Right lobe of liver (tissue), 6 donors: ENCODE data around the gene RIOK3. TPM values are rescaled to one million over a fixed set of nuclear protein-coding genes. Genes with fewer than 3 reads are reported as not detected.
"Not testable (repeated sequence)": the region's sequence is repeated elsewhere in the genome, so short reads cannot be mapped to it uniquely, and the experiment has no call there.

Experiments
- ATAC-seq, 4 donors: fragments of 200-7000 bp; cut with Tn5 transposase; one replicate each; pipeline ENCODE4 v1.9.1; 2020; ENCODE audit warnings: mild to moderate bottlenecking in 4 of 4, moderate library complexity in 4 of 4
- DNase-seq, 3 donors: peaks; one replicate each; pipeline ENCODE4 v3.0.0-alpha.2; 2020
- H3K27ac ChIP-seq, 3 donors: fragments of 200-600 bp; one replicate each; pipeline ENCODE4 v1.8.0; 2022
- H3K27me3 ChIP-seq, 2 donors: fragments of 200-600 bp; one replicate each; pipeline ENCODE4 v1.8.0; 2022
- H3K36me3 ChIP-seq, 4 donors: fragments of 200-600 bp; sonication (generic) in 1 of 4; one replicate each; pipeline versions ENCODE4 v1.5.1 to v1.8.0; 2017 to 2022; ENCODE audit warnings: control low read depth in 1 of 4
- H3K4me1 ChIP-seq, 4 donors: fragments of 200-600 bp; sonication (generic) in 1 of 4; one replicate each; pipeline versions ENCODE4 v1.5.1 to v1.8.0; 2017 to 2022; ENCODE audit warnings: control low read depth in 1 of 4
- H3K4me3 ChIP-seq, 3 donors: fragments of 200-600 bp; one replicate each; pipeline ENCODE4 v1.8.0; 2022
- H3K9me3 ChIP-seq, 4 donors: fragments of 200-600 bp; sonication (generic) in 1 of 4; one replicate each; pipeline versions ENCODE4 v1.5.1 to v1.8.0; 2017 to 2022; ENCODE audit warnings: control low read depth in 1 of 4
- POLR2A ChIP-seq: fragments of 450-650 bp; IDR thresholded peaks from one replicate; pipeline ENCODE4 v1.6.1; 2017; ENCODE audit warnings: antibody characterized with exemption, mild to moderate bottlenecking
- whole genome bisulfite sequencing: methylation state at CpG from one replicate; pipeline ENCODE4 v1.1.6; 2018; ENCODE audit warnings: low coverage, low lambda C conversion rate; ENCODE audit not compliant: insufficient coverage; ENCODE audit errors: missing lambda C conversion rate; 5-methylcytosine and 5-hydroxymethylcytosine counted together
- intact Hi-C, 2 donors: fragments of 100-400 bp; cut with DNase I; formaldehyde crosslinking; loops; one replicate each; pipeline versions ENCODE4 v1.11.2 to v1.14.1; 2022
- total RNA-seq, 6 experiments: library from RNA; depleted of rRNA in 2 of 6; stranded (reverse); fragments of >200 nt in 2 of 6; fragmentation: NEBNext Ultra II Directional in 3 of 6; extraction: Animal tissue kit (Norgen Biotek cat#: 25700) in 3 of 6; gene quantifications; one replicate each; pipeline versions ENCODE4 v1.1.0 to v1.2.4, GENCODE V29; 2016 to 2023
- TF ChIP-seq, protein P1 (sequence below), 4 donors: fragments of 200-600 bp in 3 of 4; fragments of 450-650 bp in 1 of 4; IDR thresholded peaks; one replicate each; pipeline versions ENCODE4 v1.5.1 to v1.8.0; 2016 to 2022; ENCODE audit warnings: antibody characterized with exemption in 4 of 4, mild to moderate bottlenecking in 2 of 4
- donor health status: DM: no; HTN: yes; CAD: no.
- donor health status: DM: no; HTN: no; CAD: no.
- donor health status: DM: no; HTN: no; CAD: no.
- donor health status: DM: no; HTN: yes; CAD: no.
- donor health status: DM: no; HTN: yes; CAD: no.

Gene RIOK3
- total RNA-seq, 6 experiments from 2014 or later = 41.3 to 59.5 (median 50.4) TPM

GRCh38 chr18:23485386-23485785 lies 32.3 kb downstream of the RIOK3 start:
- H3K9me3 ChIP-seq = no peaks in the 10 kb centered on the region
- peaks cover 0 to 10% (median 1%) of the 10 kb centered on the region in 4 donors for H3K4me1 ChIP-seq
- ATAC-seq = no peak
- 100% methylated on average over 5 of the region's 7 CpGs for WGBS
- peaks cover 7 to 30% (median 18%) of the 10 kb centered on the region in 4 donors for H3K36me3 ChIP-seq
- no peak for DNase-seq
- no peak overlapping the region for H3K27ac ChIP-seq
- TF ChIP-seq, protein P1, sequence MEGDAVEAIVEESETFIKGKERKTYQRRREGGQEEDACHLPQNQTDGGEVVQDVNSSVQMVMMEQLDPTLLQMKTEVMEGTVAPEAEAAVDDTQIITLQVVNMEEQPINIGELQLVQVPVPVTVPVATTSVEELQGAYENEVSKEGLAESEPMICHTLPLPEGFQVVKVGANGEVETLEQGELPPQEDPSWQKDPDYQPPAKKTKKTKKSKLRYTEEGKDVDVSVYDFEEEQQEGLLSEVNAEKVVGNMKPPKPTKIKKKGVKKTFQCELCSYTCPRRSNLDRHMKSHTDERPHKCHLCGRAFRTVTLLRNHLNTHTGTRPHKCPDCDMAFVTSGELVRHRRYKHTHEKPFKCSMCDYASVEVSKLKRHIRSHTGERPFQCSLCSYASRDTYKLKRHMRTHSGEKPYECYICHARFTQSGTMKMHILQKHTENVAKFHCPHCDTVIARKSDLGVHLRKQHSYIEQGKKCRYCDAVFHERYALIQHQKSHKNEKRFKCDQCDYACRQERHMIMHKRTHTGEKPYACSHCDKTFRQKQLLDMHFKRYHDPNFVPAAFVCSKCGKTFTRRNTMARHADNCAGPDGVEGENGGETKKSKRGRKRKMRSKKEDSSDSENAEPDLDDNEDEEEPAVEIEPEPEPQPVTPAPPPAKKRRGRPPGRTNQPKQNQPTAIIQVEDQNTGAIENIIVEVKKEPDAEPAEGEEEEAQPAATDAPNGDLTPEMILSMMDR (IDR thresholded peaks at IDR 0.05) = no peak
- no peak for TF ChIP-seq POLR2A
- no peaks in the 10 kb centered on the region for H3K27me3 ChIP-seq
- intact Hi-C loops = no loop called here
- no peak overlapping the region for H3K4me3 ChIP-seq

- intact Hi-C loops = no loop called here
- H3K4me3 ChIP-seq = peak overlapping the region in 2 of 3 donors; percentile 8 to 20
- H3K27ac ChIP-seq = peak overlapping the region; percentile 39 to 72 (median 67)
- H3K36me3 ChIP-seq = peaks cover 0 to 8% (median 3%) of the 10 kb centered on the region in 4 donors
- H3K4me1 ChIP-seq = peaks cover 0 to 10% (median 1%) of the 10 kb centered on the region in 4 donors
- TF ChIP-seq POLR2A = no peak
- TF ChIP-seq, protein P1 (IDR thresholded peaks at IDR 0.05) = no peak
- ATAC-seq (peak; percentile 81 to 87 (median 84)), DNase-seq (peak in 1 of 3 donors; percentile 36)
- no peaks in the 10 kb centered on the region for H3K9me3 ChIP-seq
- no peaks in the 10 kb centered on the region for H3K27me3 ChIP-seq
- WGBS = 24% methylated on average over 9 of the region's 14 CpGs
These were observed 34.9 kb downstream of the RIOK3 start for GRCh38 chr18:23487738-23488570.

DNA sequence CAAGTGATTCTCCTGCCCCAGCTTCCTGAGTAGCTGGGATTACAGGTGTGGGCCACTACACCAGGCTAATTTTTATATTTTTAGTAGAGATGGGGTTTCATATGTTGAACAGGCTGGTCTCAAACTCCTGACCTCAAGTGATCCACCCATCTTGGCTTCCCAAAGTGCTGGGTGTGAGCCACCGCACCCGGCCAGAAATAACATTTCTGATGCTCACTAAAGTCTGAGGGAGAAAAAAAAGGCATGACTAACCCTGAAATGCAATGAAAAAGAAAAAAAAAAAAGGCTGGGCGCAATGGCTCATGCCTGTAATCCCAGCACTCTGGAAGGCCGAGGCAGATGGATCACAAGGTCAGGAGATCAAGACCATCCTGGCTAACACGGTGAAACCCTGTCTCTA lies 36.5 kb downstream of the RIOK3 start:
- DNase-seq, H3K36me3 ChIP-seq, H3K27ac ChIP-seq, H3K27me3 ChIP-seq, H3K4me3 ChIP-seq, H3K9me3 ChIP-seq, ATAC-seq, H3K4me1 ChIP-seq, intact Hi-C loops: not testable (repeated sequence)
- 88% methylated on average over 4 of the region's 5 CpGs for WGBS

DNA sequence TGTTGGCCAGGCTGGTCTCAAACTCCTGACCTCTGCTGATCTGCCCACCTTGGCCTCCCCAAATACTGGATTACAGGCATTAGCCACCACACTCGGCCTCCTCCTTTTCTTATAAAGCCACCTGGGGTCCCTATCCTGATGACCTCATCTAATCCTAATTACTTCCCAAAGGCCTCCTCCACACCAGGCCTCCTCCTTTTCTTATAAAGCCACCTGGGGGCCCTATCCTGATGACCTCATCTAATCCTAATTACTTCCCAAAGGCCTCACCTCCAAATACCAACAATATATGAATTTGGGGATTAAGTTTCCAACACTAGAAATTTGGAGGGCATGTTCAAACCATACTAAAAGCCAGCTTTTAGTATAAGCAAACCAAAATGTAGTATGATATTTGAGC lies 40.6 kb downstream of the RIOK3 start:
- no peak for ATAC-seq
- intact Hi-C loops = no loop called here

DNA sequence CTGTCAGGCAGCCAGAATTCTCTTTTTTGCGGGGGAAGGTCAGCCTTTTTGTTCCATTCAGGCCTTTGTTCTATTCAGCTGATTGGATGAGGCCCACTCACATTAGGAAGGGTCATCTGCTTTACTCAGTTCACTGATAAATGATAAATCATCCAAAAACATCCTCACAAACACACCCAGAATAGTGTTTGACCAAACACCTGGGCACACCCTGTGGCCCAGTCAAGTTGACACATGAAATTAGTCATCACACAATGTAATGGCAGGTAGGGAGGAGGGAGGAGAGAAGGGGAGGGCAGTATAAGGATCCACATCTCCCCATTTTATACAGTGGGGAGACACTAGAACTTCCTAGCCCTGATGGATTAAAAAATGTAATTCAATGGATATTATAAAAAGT lies 41.9 kb downstream of the RIOK3 start:
- peak in 1 of 4 donors; percentile 32 for ATAC-seq
- Histone ChIP-seq H3K4me1 (no peaks in the 10 kb centered on the region), H3K4me3 (no peak overlapping the region), H3K9me3 (no peaks in the 10 kb centered on the region), H3K27me3 (no peaks in the 10 kb centered on the region), H3K27ac (no peak overlapping the region), H3K36me3 (no peaks in the 10 kb centered on the region)
- no peak for TF ChIP-seq POLR2A
- TF ChIP-seq, protein P1 (IDR thresholded peaks at IDR 0.05) = no peak
- DNase-seq = no peak
- intact Hi-C loops = no loop called here
- WGBS = 100% methylated on average over 1 of the region's 1 CpG

More for the DNA sequence above, 40.6 kb downstream of the RIOK3 start:
- no peak overlapping the region for H3K27ac ChIP-seq
- DNase-seq = no peak
- no peak overlapping the region for H3K4me3 ChIP-seq
- H3K9me3 ChIP-seq = no peaks in the 10 kb centered on the region
- no peaks in the 10 kb centered on the region for H3K4me1 ChIP-seq
- H3K27me3 ChIP-seq = no peaks in the 10 kb centered on the region
- TF ChIP-seq, protein P1 (IDR thresholded peaks at IDR 0.05) = no peak
- no peak for TF ChIP-seq POLR2A
- no peaks in the 10 kb centered on the region for H3K36me3 ChIP-seq
- WGBS = 100% methylated on average over 1 of the region's 1 CpG
